ENCODE measurements around the gene CBLL1. TPM values are rescaled to one million over a fixed set of nuclear protein-coding genes. Genes with fewer than 3 reads are reported as not detected.
A peak's percentile ranks its signal among the peaks of the same experiment; 100 is the strongest.

The CBLL1 gene
- total RNA-seq, 1 experiment from 2014 or later, result 10.7 TPM

GRCh38 chr7:107742678-107743566 is 1.0 kb upstream of the CBLL1 start:
- intact Hi-C loops (cut with micrococcal nuclease), result loop anchor here (1.0 to 10.0 kb wide), 4 partner anchors 124 to 262 kb away; partner anchors contain the start of gene LAMB1

GRCh38 chr7:107744345-107744750 is 406 bp downstream of the CBLL1 start:
- TSS peak; percentile 53 for BruUV-seq (replicated peaks)
- intact Hi-C loops (cut with micrococcal nuclease), result loop anchor here (2.0 to 10.0 kb wide), 2 partner anchors 260 to 402 kb away; partner anchors contain the start of gene LAMB1
- CTCF ChIA-PET, result interaction anchor here (0.6 to 2.9 kb wide), 3 partner anchors 130 to 574 kb away, joined by 7 to 77 read pairs (median 24); no protein-coding TSS in a partner anchor

More at GRCh38 chr7:107742678-107743566, 1.0 kb upstream of the CBLL1 start:
- H3K79me2 ChIP-seq (ENCODE audit: low read length), result peaks cover 40% of the 10 kb centered on the region
- H3K9me2 ChIP-seq (replicated peaks; ENCODE audit: low read length), result no peaks in the 10 kb centered on the region
- H3K9me3 ChIP-seq (ENCODE audit: low read length), result no peaks in the 10 kb centered on the region
- peaks cover 26% of the 10 kb centered on the region for H3K4me1 ChIP-seq (ENCODE audit: insufficient read depth, low read length)
- peak overlapping the region; percentile 94 for H3K27ac ChIP-seq (ENCODE audit: low read length)
- peak overlapping the region; percentile 94 for H3K9ac ChIP-seq (ENCODE audit: low read length)
- no peaks in the 10 kb centered on the region for H3K27me3 ChIP-seq (ENCODE audit: low read length)
- H3K4me2 ChIP-seq (ENCODE audit: low read length), result peak overlapping the region; percentile 99
- H3F3A ChIP-seq (ENCODE audit: low read length, unreplicated experiment), result no peaks in the 10 kb centered on the region
- POLR2A ChIA-PET (ENCODE audit: unreplicated experiment), result interaction anchor here (0.5 to 1.1 kb wide), 5 partner anchors 17 to 574 kb away, joined by 3 to 7 read pairs (median 6); partner anchors contain the start of gene HBP1
- peak overlapping the region; percentile 98 for H3K4me3 ChIP-seq (ENCODE audit: low read length)
- CTCF ChIA-PET, result interaction anchor here (0.5 to 2.9 kb wide), 11 partner anchors 38 to 434 kb away, joined by 3 to 77 read pairs (median 4); no protein-coding TSS in a partner anchor
- DNase-seq, result no peak
- H2AFZ ChIP-seq (ENCODE audit: low read length), result peak overlapping the region; percentile 99
- H3K36me3 ChIP-seq (ENCODE audit: low read depth, low read length), result no peaks in the 10 kb centered on the region; the same call in 1 of the 2 replicates
- peaks cover 34% of the 10 kb centered on the region for H4K20me1 ChIP-seq (ENCODE audit: low read length)
- ATAC-seq, result peak; percentile 48
- BruUV-seq (replicated peaks), result TSS peak; percentile 76
- TF ChIP-seq EZH2 (IDR thresholded peaks at IDR 0.05; ENCODE audit: low read length, unreplicated experiment) (no peak), EZH2phosphoT487 (IDR thresholded peaks at IDR 0.05; ENCODE audit: borderline replicate concordance, low read length) (no peak), CTCF (conservative IDR thresholded peaks at IDR 0.05; ENCODE audit: low read depth, low read length) (no peak)

More at GRCh38 chr7:107744345-107744750, 406 bp downstream of the CBLL1 start:
- peak; percentile 42 for ATAC-seq
- H3K9me2 ChIP-seq (replicated peaks; ENCODE audit: low read length), result no peaks in the 10 kb centered on the region
- H3K36me3 ChIP-seq (ENCODE audit: low read depth, low read length), result peaks cover 5% of the 10 kb centered on the region
- H2AFZ ChIP-seq (ENCODE audit: low read length), result peak overlapping the region; percentile 99
- peaks cover 26% of the 10 kb centered on the region for H3K4me1 ChIP-seq (ENCODE audit: insufficient read depth, low read length)
- H3F3A ChIP-seq (ENCODE audit: low read length, unreplicated experiment), result no peaks in the 10 kb centered on the region
- peak overlapping the region; percentile 94 for H3K9ac ChIP-seq (ENCODE audit: low read length)
- H3K79me2 ChIP-seq (ENCODE audit: low read length), result peaks cover 54% of the 10 kb centered on the region
- no peaks in the 10 kb centered on the region for H3K27me3 ChIP-seq (ENCODE audit: low read length)
- peaks cover 43% of the 10 kb centered on the region for H4K20me1 ChIP-seq (ENCODE audit: low read length)
- DNase-seq, result no peak
- POLR2A ChIA-PET (ENCODE audit: unreplicated experiment), result interaction anchor here (0.6 kb wide), 1 partner anchor 118 kb away, joined by 3 read pairs; no protein-coding TSS in a partner anchor
- TF ChIP-seq CTCF (conservative IDR thresholded peaks at IDR 0.05; ENCODE audit: low read depth, low read length) (no peak), EZH2 (IDR thresholded peaks at IDR 0.05; ENCODE audit: low read length, unreplicated experiment) (no peak), EZH2phosphoT487 (IDR thresholded peaks at IDR 0.05; ENCODE audit: borderline replicate concordance, low read length) (no peak)
- peak overlapping the region; percentile 94 for H3K27ac ChIP-seq (ENCODE audit: low read length)
- no peaks in the 10 kb centered on the region for H3K9me3 ChIP-seq (ENCODE audit: low read length)
- H3K4me2 ChIP-seq (ENCODE audit: low read length), result peak overlapping the region; percentile 99
- H3K4me3 ChIP-seq (ENCODE audit: low read length), result peak overlapping the region; percentile 98
